IPS DF 6.9 (cell line): Measurements from ENCODE around the gene GOLPH3L.
"Not testable (repeated sequence)": the region's sequence is repeated elsewhere in the genome, so short reads cannot be mapped to it uniquely, and the experiment has no call there.

Experiments
- DNase-seq: peaks from one replicate; pipeline ENCODE4 v3.0.0-alpha.2; 2013; ENCODE audit warnings: low read depth, low spot score
- H3K27ac ChIP-seq: one replicate; pipeline ENCODE4 v1.5.1; 2013; ENCODE audit warnings: low read length, control low read depth
- H3K27me3 ChIP-seq: 2 replicates; pipeline ENCODE4 v1.6.1; 2013; ENCODE audit warnings: mild to moderate bottlenecking, low read length; ENCODE audit not compliant: control insufficient read depth, insufficient read depth
- H3K36me3 ChIP-seq: 2 replicates; pipeline ENCODE4 v1.6.1; 2013; ENCODE audit warnings: low read length; ENCODE audit not compliant: control insufficient read depth, insufficient read depth
- H3K4me1 ChIP-seq: 2 replicates; pipeline ENCODE4 v1.6.1; 2013; ENCODE audit warnings: low read length; ENCODE audit not compliant: control insufficient read depth, insufficient read depth
- H3K4me3 ChIP-seq: 2 replicates; pipeline ENCODE4 v1.5.1; 2013; ENCODE audit warnings: mild to moderate bottlenecking, low read length
- H3K9me3 ChIP-seq: 2 replicates; pipeline ENCODE4 v1.6.1; 2013; ENCODE audit warnings: low read length, inconsistent platforms; ENCODE audit not compliant: control insufficient read depth, insufficient read depth
- WGBS: extraction: QIAGEN DNeasy Blood & Tissue Kit; methylation state at CpG from one replicate; pipeline ENCODE4 v1.1.7; 2013; ENCODE audit warnings: mixed read lengths, missing lambda C conversion rate; ENCODE audit not compliant: insufficient read length, insufficient coverage; 5-methylcytosine and 5-hydroxymethylcytosine counted together

The GOLPH3L gene

GRCh38 chr1:150661156-150661555 lies 35.8 kb downstream of the GOLPH3L start:
- Histone ChIP-seq H3K4me3 (no peak overlapping the region), H3K36me3 (peaks cover 2% of the 10 kb centered on the region; the same call in 1 of the 2 replicates), H3K27ac (no peak overlapping the region), H3K9me3 (no peaks in the 10 kb centered on the region), H3K27me3 (no peaks in the 10 kb centered on the region), H3K4me1 (no peaks in the 10 kb centered on the region)
- no peak for DNase-seq
- WGBS, result no CpG with 5 or more reads among the region's 5 CpGs

GRCh38 chr1:150660584-150660983 lies 36.4 kb downstream of the GOLPH3L start:
- H3K27me3 ChIP-seq, result no peaks in the 10 kb centered on the region
- no CpG with 5 or more reads among the region's 4 CpGs for WGBS
- no peaks in the 10 kb centered on the region for H3K4me1 ChIP-seq
- no peak overlapping the region for H3K4me3 ChIP-seq
- H3K36me3 ChIP-seq, result peaks cover 2% of the 10 kb centered on the region; the same call in 1 of the 2 replicates
- H3K9me3 ChIP-seq, result no peaks in the 10 kb centered on the region
- DNase-seq, result no peak
- H3K27ac ChIP-seq, result no peak overlapping the region

- not testable (repeated sequence) for H3K4me1 ChIP-seq
Measured at GRCh38 chr1:150657064-150657463, 39.9 kb downstream of the GOLPH3L start.

GRCh38 chr1:150654635-150655034 lies 42.3 kb downstream of the GOLPH3L start:
- WGBS, result no CpG with 5 or more reads among the region's 10 CpGs
- H3K36me3 ChIP-seq, H3K27ac ChIP-seq: not testable (repeated sequence)

More at GRCh38 chr1:150657064-150657463, 39.9 kb downstream of the GOLPH3L start:
- not testable (repeated sequence) for H3K27ac ChIP-seq, H3K4me3 ChIP-seq, H3K36me3 ChIP-seq, H3K27me3 ChIP-seq, DNase-seq, H3K9me3 ChIP-seq
- no CpG with 5 or more reads among the region's 4 CpGs for WGBS

GRCh38 chr1:150650193-150650592 lies 46.8 kb downstream of the GOLPH3L start:
- no peak for DNase-seq
- H3K27me3 ChIP-seq, result no peaks in the 10 kb centered on the region
- H3K4me1 ChIP-seq, result no peaks in the 10 kb centered on the region
- no peak overlapping the region for H3K4me3 ChIP-seq
- no peak overlapping the region for H3K27ac ChIP-seq
- no peaks in the 10 kb centered on the region for H3K9me3 ChIP-seq
- H3K36me3 ChIP-seq, result peaks cover 2% of the 10 kb centered on the region; the same call in 1 of the 2 replicates
- no CpG with 5 or more reads among the region's 1 CpG for WGBS

More at GRCh38 chr1:150654635-150655034, 42.3 kb downstream of the GOLPH3L start:
- not testable (repeated sequence) for H3K27me3 ChIP-seq, DNase-seq, H3K9me3 ChIP-seq, H3K4me3 ChIP-seq, H3K4me1 ChIP-seq

GRCh38 chr1:150649441-150650075 lies 47.4 kb downstream of the GOLPH3L start:
- no CpG with 5 or more reads among the region's 5 CpGs for WGBS

GRCh38 chr1:150642296-150642695 lies 54.7 kb downstream of the GOLPH3L start:
- no peaks in the 10 kb centered on the region for H3K9me3 ChIP-seq
- DNase-seq, result no peak

More at GRCh38 chr1:150649441-150650075, 47.4 kb downstream of the GOLPH3L start:
- no peaks in the 10 kb centered on the region for H3K4me1 ChIP-seq
- no peak overlapping the region for H3K27ac ChIP-seq
- H3K27me3 ChIP-seq, result no peaks in the 10 kb centered on the region
- H3K4me3 ChIP-seq, result no peak overlapping the region
- H3K9me3 ChIP-seq, result no peaks in the 10 kb centered on the region
- DNase-seq, result no peak
- H3K36me3 ChIP-seq, result peaks cover 2% of the 10 kb centered on the region; the same call in 1 of the 2 replicates

GRCh38 chr1:150641126-150641815 lies 55.7 kb downstream of the GOLPH3L start:
- DNase-seq, H3K4me1 ChIP-seq, H3K27me3 ChIP-seq, H3K4me3 ChIP-seq, H3K9me3 ChIP-seq, H3K36me3 ChIP-seq: not testable (repeated sequence)
- H3K27ac ChIP-seq, result peak overlapping the region; percentile 81
- WGBS, result 100% methylated on average over 1 of the region's 9 CpGs

More at GRCh38 chr1:150642296-150642695, 54.7 kb downstream of the GOLPH3L start:
- Histone ChIP-seq H3K4me1 (no peaks in the 10 kb centered on the region), H3K27me3 (no peaks in the 10 kb centered on the region), H3K27ac (no peak overlapping the region), H3K36me3 (no peaks in the 10 kb centered on the region), H3K4me3 (no peak overlapping the region)
- WGBS, result no CpG with 5 or more reads among the region's 4 CpGs

GRCh38 chr1:150638430-150638829 lies 58.5 kb downstream of the GOLPH3L start:
- not testable (repeated sequence) for H3K36me3 ChIP-seq, DNase-seq, H3K4me1 ChIP-seq, H3K27me3 ChIP-seq, H3K4me3 ChIP-seq, H3K27ac ChIP-seq, H3K9me3 ChIP-seq
- WGBS, result no CpG with 5 or more reads among the region's 6 CpGs

- H3K9me3 ChIP-seq, H3K27me3 ChIP-seq, H3K36me3 ChIP-seq, H3K4me3 ChIP-seq, DNase-seq, H3K4me1 ChIP-seq: not testable (repeated sequence)
- peak overlapping the region; percentile 92 for H3K27ac ChIP-seq
- no CpG with 5 or more reads among the region's 17 CpGs for WGBS
Measured at GRCh38 chr1:150634839-150635622, 61.9 kb downstream of the GOLPH3L start.
